ENCODE data around the gene PRG3.

The PRG3 gene

DNA sequence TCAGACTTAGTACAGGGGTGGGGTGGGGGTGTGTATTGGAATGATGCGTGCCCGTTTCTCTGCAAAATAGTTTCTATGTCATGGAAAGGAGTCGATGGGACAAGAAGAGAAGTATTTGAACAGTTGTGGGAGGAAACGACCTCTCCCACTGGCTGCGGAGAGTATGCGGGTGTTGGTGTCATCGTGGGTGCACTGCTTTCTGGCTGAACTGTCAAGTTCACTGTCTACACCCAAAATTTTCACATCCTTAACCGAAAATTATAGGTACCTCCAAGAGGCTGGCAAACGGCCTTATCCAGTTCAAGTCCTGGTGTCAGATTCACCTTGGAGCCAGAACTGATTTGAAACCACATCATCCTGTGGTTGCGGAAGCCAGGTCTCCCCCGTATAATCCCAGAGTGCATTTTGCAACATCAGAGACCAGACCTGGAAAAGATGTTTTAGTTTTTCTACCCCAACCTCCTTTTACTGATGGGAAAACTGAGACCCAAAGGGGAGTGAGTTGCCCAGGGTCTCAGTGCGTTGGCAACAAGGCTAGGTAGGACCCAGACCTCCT lies 44.8 kb downstream of the PRG3 start:
- no peak for DNase-seq

DNA sequence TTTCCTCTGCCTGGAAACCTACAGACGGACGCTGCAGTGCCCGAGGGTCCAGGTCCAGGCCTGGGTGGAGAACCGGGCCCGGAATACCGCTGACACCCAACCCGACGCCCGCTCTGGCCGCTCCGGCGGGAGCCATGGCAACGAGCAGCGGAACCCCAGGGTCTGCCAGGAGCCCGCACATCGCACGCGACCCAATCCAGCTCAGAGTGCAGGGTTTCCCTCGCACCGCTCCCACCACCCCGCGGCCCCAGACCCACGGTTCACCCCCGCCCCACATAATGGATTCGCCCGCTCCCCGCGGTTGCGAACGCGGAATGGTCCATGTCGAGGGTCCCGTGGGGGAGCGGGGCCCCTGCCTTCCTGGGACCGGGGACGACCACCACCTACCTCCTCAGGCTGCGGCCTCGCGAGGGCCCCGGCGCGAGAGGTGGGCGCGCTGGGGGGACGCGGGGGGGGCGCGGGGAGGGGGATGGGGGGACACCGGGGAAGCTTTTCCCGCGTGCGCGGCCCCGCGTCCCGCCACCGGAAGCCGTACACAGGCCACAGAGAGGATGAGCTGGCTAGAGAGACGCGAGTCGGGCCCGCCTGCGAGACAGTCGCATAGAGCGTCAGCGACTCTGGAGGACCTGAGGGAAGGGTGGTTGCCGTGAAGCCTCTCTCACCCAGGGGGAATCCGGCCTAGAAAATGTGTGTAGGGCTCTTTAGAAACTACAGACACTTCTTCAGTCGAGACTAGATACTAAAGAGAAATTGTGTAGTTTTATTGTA lies 45.4 kb downstream of the PRG3 start, which contains the start of gene SSRP1:
SSRP1 (minus strand) TSS at position 550 of the 768 bp plus-strand sequence. CDS start 771 bp downstream, outside the sequence.
- no peak for DNase-seq

DNA sequence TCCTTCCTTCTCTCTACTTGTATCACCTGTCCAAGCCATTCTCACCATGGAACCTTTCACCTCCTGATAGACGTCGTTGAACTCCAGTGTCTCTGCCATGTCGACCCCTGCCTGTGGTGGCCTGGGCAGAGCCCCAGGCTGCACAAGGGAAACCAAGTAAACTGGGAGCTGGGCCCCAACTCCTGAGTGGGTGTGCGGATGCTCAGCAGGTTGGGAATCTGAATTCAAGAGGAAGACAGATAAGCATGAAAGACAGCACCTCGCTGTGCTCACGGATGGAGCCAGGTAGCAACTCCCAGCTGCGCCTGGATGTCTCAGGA lies 46.0 kb downstream of the PRG3 start:
- no peak for DNase-seq

DNA sequence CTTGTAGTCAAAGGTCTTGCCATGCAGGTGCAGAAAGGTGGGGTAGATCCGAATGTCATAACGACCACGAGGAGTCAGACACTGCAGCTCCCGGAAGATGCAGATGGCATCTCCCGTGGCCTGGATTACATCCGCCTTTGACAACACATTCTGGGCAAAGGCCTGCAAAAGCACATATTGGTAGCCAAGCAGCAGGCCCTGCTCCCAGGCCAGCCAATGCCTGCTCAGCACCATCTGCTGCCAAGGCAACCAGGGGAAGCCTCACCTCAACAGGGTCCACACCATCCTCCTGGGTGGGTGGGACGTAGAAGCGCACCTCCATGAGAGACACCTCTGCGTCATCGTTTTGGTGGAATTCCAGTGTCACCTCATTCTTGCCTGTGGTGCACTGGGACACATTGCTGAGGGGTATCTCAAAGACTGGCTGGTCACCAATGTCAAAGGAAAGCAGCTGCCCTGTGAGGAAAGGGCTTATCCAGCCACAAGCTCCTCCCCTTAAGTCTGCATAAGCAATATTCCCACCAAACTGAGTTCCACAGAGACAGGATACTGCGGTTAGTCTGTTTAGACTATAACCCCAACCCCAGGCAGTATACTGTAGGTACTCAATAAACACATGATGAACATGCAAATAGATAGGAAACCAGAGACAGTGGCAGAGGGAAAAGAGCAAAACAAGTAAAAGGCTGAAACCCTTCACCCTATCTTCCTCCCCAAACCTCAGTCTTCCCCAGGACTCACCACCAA lies 48.1 kb downstream of the PRG3 start:
- no peak for DNase-seq

DNA sequence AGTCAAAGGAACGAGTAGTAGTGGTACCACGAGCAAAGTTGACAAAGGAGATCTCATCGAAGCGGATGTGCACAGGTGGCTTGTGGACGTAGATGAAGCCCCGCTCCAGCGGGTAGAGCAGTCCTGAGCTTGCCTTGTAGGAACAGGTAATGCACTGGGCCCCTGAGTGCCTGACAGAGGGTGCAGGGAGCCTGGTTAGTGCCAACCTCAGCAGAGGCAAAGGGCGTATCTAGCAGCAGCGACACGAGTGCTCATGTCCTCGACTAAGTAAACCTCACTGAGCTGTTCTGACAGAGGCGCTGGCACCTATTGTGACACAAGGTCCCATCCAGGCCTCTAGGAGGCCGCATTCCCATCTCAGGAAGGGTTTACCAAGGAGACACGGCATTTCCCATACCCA lies 49.2 kb downstream of the PRG3 start:
- no peak for DNase-seq

DNA sequence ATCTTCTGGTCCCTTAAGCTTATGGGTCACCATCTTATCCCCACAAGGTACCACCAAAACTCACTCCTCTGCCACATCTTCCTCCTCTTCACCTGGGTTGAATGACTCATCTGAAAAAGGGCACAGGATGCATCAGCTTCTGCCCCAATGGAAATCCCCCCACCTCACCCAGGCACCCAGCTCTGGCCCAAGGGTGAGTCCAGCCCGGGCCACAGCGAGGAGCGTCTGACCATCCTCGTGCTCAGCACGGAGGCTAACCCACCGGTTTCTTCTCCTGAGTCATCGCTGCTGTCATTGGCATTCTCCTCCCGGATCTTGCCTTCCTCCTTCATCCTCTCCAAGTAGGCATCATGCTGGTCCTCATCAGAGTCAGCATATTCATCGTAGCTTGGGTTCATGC lies 50.9 kb downstream of the PRG3 start:
- no peak for DNase-seq

DNA sequence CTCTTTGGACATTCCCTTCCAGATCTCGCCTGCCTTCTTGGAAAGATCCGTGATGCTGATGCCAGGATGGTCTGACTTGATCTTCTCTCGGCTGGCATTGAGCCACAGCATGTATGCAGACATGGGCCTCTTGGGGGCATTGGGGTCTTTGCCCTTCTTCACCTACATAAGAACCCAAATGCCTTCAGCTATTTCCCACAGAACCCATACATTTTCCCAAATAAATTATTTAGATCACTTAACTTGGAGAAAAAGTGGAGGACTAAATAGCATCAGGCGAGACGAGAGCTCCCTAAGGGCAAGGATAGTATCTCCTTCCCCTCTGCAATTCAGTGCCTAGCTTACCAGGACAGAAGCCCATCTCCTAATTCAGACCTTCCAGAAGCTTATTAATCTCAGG lies 53.2 kb downstream of the PRG3 start:
- DNase-seq = no peak

Measured in SHP77 treated with DMSO at 0.1 percent for 48 hours (cell line).